ENCODE data around the gene PGC. TPM values are rescaled to one million over a fixed set of nuclear protein-coding genes. Genes with fewer than 3 reads are reported as not detected.

Gene PGC
- total RNA-seq, 1 donor from 2014 or later = not detected

GRCh38 chr6:41774841-41775240, 27.6 kb upstream of the PGC start:
- Histone ChIP-seq H3K4me1 (peaks cover 18% of the 10 kb centered on the region), H3K27me3 (ENCODE audit: low read depth) (no peaks in the 10 kb centered on the region), H3K9me3 (replicated peaks) (no peaks in the 10 kb centered on the region), H3K27ac (replicated peaks) (no peak overlapping the region), H3K36me3 (peaks cover 77% of the 10 kb centered on the region), H3K4me3 (no peak overlapping the region)
- no peak for TF ChIP-seq CTCF (IDR thresholded peaks at IDR 0.05; ENCODE audit: borderline replicate concordance)
- DNase-seq = no peak
- intact Hi-C loops (cut with micrococcal nuclease) = no loop called here

GRCh38 chr6:41771058-41771983, 24.1 kb upstream of the PGC start:
- DNase-seq = no peak
- Histone ChIP-seq H3K4me3 (no peak overlapping the region), H3K36me3 (peaks cover 72% of the 10 kb centered on the region), H3K9me3 (replicated peaks) (no peaks in the 10 kb centered on the region), H3K27ac (replicated peaks) (no peak overlapping the region), H3K4me1 (peaks cover 29% of the 10 kb centered on the region), H3K27me3 (ENCODE audit: low read depth) (no peaks in the 10 kb centered on the region)
- intact Hi-C loops (cut with micrococcal nuclease) = no loop called here
- TF ChIP-seq CTCF (IDR thresholded peaks at IDR 0.05; ENCODE audit: borderline replicate concordance) = no peak

- no peak for DNase-seq
- intact Hi-C loops (cut with micrococcal nuclease) = no loop called here
- Histone ChIP-seq H3K9me3 (replicated peaks) (no peaks in the 10 kb centered on the region), H3K27ac (replicated peaks) (no peak overlapping the region), H3K36me3 (peaks cover 64% of the 10 kb centered on the region), H3K4me3 (no peak overlapping the region), H3K27me3 (ENCODE audit: low read depth) (no peaks in the 10 kb centered on the region), H3K4me1 (peaks cover 32% of the 10 kb centered on the region)
- no peak for TF ChIP-seq CTCF (IDR thresholded peaks at IDR 0.05; ENCODE audit: borderline replicate concordance)
Measured at GRCh38 chr6:41770381-41771057, 23.3 kb upstream of the PGC start.

GRCh38 chr6:41769376-41769775, 22.2 kb upstream of the PGC start:
- Histone ChIP-seq H3K4me1 (peaks cover 32% of the 10 kb centered on the region), H3K36me3 (peaks cover 52% of the 10 kb centered on the region), H3K4me3 (no peak overlapping the region), H3K9me3 (replicated peaks) (no peaks in the 10 kb centered on the region), H3K27ac (replicated peaks) (peak overlapping the region; percentile 79), H3K27me3 (ENCODE audit: low read depth) (no peaks in the 10 kb centered on the region)
- intact Hi-C loops (cut with micrococcal nuclease) = no loop called here
- no peak for DNase-seq
- no peak for TF ChIP-seq CTCF (IDR thresholded peaks at IDR 0.05; ENCODE audit: borderline replicate concordance)

- TF ChIP-seq CTCF (IDR thresholded peaks at IDR 0.05; ENCODE audit: borderline replicate concordance) = no peak
- H3K36me3 ChIP-seq = peaks cover 46% of the 10 kb centered on the region
- H3K27me3 ChIP-seq (ENCODE audit: low read depth) = no peaks in the 10 kb centered on the region
- DNase-seq = no peak
- peak overlapping the region; percentile 79 for H3K27ac ChIP-seq (replicated peaks)
- intact Hi-C loops (cut with micrococcal nuclease) = no loop called here
- H3K4me1 ChIP-seq = peaks cover 32% of the 10 kb centered on the region
- H3K4me3 ChIP-seq = no peak overlapping the region
- H3K9me3 ChIP-seq (replicated peaks) = no peaks in the 10 kb centered on the region
Measured at GRCh38 chr6:41768545-41769308, 21.5 kb upstream of the PGC start.

Measured in left ventricle myocardium inferior (tissue), 1 donor.